ENCODE data around the gene SIGLEC14.

SIGLEC14 gene

DNA sequence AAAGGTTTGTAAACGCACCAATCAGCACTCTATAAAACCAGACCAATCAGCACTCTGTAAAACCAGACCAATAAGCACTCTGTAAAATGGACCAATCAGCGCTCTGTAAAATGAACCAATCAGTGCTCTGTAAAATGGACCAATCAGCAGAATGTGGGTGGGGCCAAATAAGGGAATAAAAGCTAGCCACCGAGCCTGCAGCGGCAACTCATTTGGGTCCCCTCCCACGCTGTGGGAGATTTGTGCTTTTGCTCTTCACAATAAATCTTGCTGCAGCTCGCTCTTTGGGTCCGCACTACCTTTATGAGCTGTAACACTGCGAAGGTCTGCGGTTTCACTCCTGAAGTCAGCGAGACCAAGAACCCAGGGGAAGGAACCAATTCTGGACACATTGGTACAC lies 47.5 kb downstream of the SIGLEC14 start:
- H3K4me1 ChIP-seq (ENCODE audit: insufficient read depth, low read length, severe bottlenecking), result peaks cover 12% of the 10 kb centered on the region
- TF ChIP-seq EZH2 (IDR thresholded peaks at IDR 0.05; ENCODE audit: borderline replicate concordance, low read length), result no peak
- TF ChIP-seq, protein P1, sequence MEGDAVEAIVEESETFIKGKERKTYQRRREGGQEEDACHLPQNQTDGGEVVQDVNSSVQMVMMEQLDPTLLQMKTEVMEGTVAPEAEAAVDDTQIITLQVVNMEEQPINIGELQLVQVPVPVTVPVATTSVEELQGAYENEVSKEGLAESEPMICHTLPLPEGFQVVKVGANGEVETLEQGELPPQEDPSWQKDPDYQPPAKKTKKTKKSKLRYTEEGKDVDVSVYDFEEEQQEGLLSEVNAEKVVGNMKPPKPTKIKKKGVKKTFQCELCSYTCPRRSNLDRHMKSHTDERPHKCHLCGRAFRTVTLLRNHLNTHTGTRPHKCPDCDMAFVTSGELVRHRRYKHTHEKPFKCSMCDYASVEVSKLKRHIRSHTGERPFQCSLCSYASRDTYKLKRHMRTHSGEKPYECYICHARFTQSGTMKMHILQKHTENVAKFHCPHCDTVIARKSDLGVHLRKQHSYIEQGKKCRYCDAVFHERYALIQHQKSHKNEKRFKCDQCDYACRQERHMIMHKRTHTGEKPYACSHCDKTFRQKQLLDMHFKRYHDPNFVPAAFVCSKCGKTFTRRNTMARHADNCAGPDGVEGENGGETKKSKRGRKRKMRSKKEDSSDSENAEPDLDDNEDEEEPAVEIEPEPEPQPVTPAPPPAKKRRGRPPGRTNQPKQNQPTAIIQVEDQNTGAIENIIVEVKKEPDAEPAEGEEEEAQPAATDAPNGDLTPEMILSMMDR (IDR thresholded peaks at IDR 0.05; ENCODE audit: low read length), result no peak
- H3K9ac ChIP-seq (ENCODE audit: low read length), result no peak overlapping the region
- no peaks in the 10 kb centered on the region for H3F3A ChIP-seq (ENCODE audit: insufficient read depth, low read length)
- H3K27ac ChIP-seq (ENCODE audit: low read depth, low read length, poor library complexity, severe bottlenecking), result no peak overlapping the region
- H3K27me3 ChIP-seq (ENCODE audit: insufficient read depth, low read length), result peaks cover 3% of the 10 kb centered on the region; the same call in 1 of the 2 replicates
- H3K79me2 ChIP-seq (ENCODE audit: insufficient read depth, low read length), result no peaks in the 10 kb centered on the region
- H2AFZ ChIP-seq (ENCODE audit: low read length), result no peak overlapping the region
- H3K9me2 ChIP-seq (ENCODE audit: low read depth, low read length), result no peaks in the 10 kb centered on the region
- H3K9me3 ChIP-seq (ENCODE audit: low read length), result no peaks in the 10 kb centered on the region
- no peak overlapping the region for H3K4me2 ChIP-seq (ENCODE audit: low read length)
- no peaks in the 10 kb centered on the region; the same call in 1 of the 2 replicates for H3K36me3 ChIP-seq (ENCODE audit: insufficient read depth, low read length)
- no peak overlapping the region for H3K4me3 ChIP-seq (ENCODE audit: low read depth, low read length, poor library complexity, severe bottlenecking)
- no peaks in the 10 kb centered on the region for H4K20me1 ChIP-seq (ENCODE audit: insufficient read depth, low read length)

DNA sequence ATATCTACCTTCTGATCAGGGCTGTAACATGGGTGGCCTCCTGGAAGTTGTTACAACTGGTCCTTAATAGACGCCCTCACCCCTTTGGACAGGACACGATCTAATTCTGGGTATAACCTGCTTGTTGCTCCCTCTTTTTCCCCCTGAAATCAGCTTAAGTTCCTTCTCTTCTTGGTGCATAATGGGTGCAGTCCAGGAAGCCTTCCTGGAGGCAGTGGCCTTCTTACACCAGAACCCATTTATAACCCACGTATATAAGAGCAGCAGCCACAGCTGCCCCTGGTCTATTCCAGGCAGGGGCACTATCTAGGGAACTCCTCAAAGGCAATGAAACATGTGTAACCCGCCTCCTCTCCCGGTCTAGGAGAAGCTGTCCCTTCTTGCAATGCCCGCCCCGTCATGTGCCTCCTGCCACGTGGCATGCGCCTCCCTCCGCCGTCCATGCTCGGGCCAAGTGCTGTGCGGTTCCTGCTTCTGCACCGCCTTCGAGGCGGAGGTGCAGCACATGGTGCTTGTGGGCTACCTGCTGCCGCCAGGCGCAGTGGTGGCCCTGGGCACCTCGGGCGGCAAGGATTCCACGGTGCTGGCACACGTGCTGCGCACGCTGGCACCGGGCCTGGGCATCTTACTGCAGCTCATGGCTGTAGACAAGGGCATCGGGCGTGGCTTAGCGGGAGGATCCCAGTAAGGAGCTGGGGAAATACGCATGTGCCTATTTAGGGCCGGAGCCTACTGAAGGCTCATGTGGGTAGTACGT lies 48.3 kb downstream of the SIGLEC14 start:
- no peak overlapping the region for H3K4me2 ChIP-seq (ENCODE audit: low read length)
- H3F3A ChIP-seq (ENCODE audit: insufficient read depth, low read length), result no peaks in the 10 kb centered on the region
- H3K27me3 ChIP-seq (ENCODE audit: insufficient read depth, low read length), result peaks cover 3% of the 10 kb centered on the region; the same call in 1 of the 2 replicates
- no peak overlapping the region for H3K27ac ChIP-seq (ENCODE audit: low read depth, low read length, poor library complexity, severe bottlenecking)
- no peak overlapping the region for H3K4me3 ChIP-seq (ENCODE audit: low read depth, low read length, poor library complexity, severe bottlenecking)
- no peak overlapping the region for H3K9ac ChIP-seq (ENCODE audit: low read length)
- no peaks in the 10 kb centered on the region; the same call in 1 of the 2 replicates for H3K36me3 ChIP-seq (ENCODE audit: insufficient read depth, low read length)
- H4K20me1 ChIP-seq (ENCODE audit: insufficient read depth, low read length), result no peaks in the 10 kb centered on the region
- H3K9me3 ChIP-seq (ENCODE audit: low read length), result no peaks in the 10 kb centered on the region
- H3K4me1 ChIP-seq (ENCODE audit: insufficient read depth, low read length, severe bottlenecking), result peaks cover 17% of the 10 kb centered on the region
- no peaks in the 10 kb centered on the region for H3K79me2 ChIP-seq (ENCODE audit: insufficient read depth, low read length)
- H3K9me2 ChIP-seq (ENCODE audit: low read depth, low read length), result no peaks in the 10 kb centered on the region
- no peak overlapping the region for H2AFZ ChIP-seq (ENCODE audit: low read length)
- no peak for TF ChIP-seq EZH2 (IDR thresholded peaks at IDR 0.05; ENCODE audit: borderline replicate concordance, low read length)
- TF ChIP-seq, protein P1 (IDR thresholded peaks at IDR 0.05; ENCODE audit: low read length), result no peak

DNA sequence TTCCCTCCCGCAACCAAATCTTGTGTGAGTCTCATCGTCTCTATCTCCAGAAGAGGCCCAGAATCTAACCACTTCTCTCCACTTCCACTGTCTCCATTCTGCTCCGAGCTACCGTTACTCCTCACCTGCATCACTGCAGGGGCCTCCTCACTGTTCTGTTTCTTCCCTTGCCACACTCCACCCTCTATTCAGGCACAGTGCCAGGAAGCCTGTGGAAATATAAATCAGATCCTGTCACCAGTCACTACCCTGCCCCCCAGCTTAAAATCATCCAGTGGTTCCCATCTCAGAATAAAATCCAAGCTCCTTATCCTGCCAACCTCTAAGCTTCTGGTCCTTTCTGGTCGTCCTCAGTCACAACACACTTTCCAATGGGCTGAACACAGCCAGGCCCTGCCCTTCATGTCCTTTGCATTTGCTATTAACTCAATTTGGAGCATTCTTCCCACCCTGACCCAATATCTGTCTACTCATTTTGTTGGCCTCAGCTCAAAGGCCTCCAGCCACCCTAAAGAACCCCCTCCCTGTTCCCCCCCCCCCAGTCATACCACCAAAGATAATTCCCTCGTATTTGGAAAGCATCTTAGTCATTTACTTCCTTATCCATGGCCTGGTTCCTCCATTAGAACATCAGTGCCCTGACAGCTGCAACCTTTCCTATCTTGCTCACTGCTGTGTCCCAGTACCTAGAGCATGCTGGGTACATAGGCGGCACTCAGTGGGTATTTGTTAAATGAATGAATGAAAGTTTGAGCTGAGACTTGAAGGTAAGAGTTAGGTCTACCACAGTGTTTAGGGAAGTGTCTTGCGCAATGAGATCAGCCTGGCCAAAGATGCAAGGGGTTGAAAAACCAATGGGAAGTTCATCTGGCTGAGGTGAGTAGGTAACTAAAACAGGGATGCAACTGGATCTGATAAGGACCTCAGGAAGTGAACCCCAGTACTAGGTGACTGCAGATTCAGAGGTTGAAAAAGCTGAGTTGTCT lies 51.1 kb downstream of the SIGLEC14 start:
- no peak overlapping the region for H3K27ac ChIP-seq (ENCODE audit: low read depth, low read length, poor library complexity, severe bottlenecking)
- H3K9ac ChIP-seq (ENCODE audit: low read length), result no peak overlapping the region
- no peak for TF ChIP-seq EZH2 (IDR thresholded peaks at IDR 0.05; ENCODE audit: borderline replicate concordance, low read length)
- TF ChIP-seq, protein P1 (IDR thresholded peaks at IDR 0.05; ENCODE audit: low read length), result no peak
- no peaks in the 10 kb centered on the region for H3F3A ChIP-seq (ENCODE audit: insufficient read depth, low read length)
- peak overlapping the region; percentile 73 for H3K4me3 ChIP-seq (ENCODE audit: low read depth, low read length, poor library complexity, severe bottlenecking)
- H3K4me1 ChIP-seq (ENCODE audit: insufficient read depth, low read length, severe bottlenecking), result peaks cover 16% of the 10 kb centered on the region
- no peaks in the 10 kb centered on the region for H3K79me2 ChIP-seq (ENCODE audit: insufficient read depth, low read length)
- no peaks in the 10 kb centered on the region; the same call in 1 of the 2 replicates for H3K36me3 ChIP-seq (ENCODE audit: insufficient read depth, low read length)
- H3K9me2 ChIP-seq (ENCODE audit: low read depth, low read length), result no peaks in the 10 kb centered on the region
- no peak overlapping the region for H2AFZ ChIP-seq (ENCODE audit: low read length)
- H3K27me3 ChIP-seq (ENCODE audit: insufficient read depth, low read length), result no peaks in the 10 kb centered on the region; the same call in 1 of the 2 replicates
- H3K4me2 ChIP-seq (ENCODE audit: low read length), result peak overlapping the region; percentile 75
- H4K20me1 ChIP-seq (ENCODE audit: insufficient read depth, low read length), result no peaks in the 10 kb centered on the region
- no peaks in the 10 kb centered on the region for H3K9me3 ChIP-seq (ENCODE audit: low read length)
